Activated gamma-delta T cell treated with anti-CD3 and anti-CD28 coated beads, Interleukin-2, amount 50 U/mL, for 16 hours (primary cell): ENCODE data around the gene NEK9.
A peak's percentile ranks its signal among the peaks of the same experiment; 100 is the strongest.
"Not testable (repeated sequence)": the region's sequence is repeated elsewhere in the genome, so short reads cannot be mapped to it uniquely, and the experiment has no call there.

Experiments
- DNase-seq: peaks from one replicate; pipeline ENCODE4 v3.0.0-alpha.2; 2020; ENCODE audit warnings: low read depth

The NEK9 gene

DNA sequence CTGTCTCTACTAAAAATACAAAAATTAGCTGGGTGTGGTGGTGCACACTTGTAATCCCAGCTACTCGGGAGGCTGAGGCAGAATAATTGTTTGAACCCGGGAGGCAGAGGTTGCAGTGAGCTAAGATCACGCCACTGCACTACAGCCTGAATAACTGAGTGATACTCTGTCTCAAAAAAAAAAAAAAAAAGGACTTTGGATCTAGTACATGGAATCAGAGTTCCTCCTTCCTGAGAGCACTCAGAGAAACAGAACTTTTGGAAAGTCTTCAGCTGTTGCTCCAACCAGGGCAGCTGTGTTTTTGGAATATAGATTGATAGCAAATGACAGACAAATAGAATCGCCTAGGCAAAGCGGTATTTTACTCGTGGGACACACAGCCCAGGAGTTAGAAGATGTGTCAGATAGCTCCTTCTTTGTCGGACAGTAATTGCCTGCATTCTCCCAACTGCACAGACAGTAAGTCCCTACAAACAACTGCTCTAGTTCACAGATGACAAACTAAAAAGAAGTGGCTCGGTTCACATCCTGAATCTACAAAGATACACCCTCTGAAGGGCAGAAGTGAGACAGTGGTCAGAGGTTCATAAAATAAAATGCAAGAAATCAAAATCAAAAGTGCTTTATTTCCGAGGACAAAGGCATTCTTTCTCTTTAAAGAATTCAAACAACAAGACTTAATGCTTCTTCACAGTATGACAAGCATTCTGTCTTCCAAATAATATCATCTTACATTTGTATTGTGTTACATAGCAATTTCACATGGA, 17.1 kb upstream of the NEK9 start:
- DNase-seq = no peak

DNA sequence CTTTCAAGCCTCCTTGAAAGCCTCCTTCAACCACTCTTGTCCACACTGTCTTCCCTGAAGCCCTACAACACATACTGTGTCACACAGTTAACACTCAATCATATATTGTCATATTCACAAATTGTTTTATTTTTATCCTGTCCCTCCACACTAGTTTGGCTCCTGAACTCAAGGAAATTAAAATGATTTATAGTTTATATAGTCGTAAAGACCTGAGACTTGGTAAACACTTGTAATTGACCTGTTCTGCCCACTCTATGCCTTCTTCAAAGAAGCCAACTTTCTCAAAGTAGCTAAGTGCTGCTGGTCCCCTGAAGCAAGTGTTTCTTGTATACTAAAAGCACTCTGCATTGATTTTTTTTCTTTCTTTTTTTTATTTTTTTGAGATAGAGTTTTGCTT, 15.6 kb upstream of the NEK9 start:
- DNase-seq = no peak

DNA sequence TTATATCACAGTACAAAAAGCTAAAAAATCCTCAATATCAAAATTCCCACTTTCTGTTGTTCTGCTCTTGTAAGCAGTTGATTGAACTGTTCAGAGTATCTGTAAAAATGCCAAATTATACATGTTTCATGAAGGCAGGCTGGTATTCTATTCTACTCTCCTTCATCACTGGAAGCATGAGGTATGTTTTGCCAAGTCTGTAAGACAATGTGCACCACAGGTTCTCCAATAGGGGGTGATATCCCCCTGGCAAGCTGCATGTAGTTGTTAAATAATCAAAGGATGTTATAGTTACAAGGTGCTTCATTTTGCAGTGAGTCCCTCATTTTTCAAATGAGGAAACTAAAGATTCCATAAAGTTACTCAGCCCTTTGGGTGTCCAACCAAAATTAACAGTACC, 15.1 kb upstream of the NEK9 start:
- no peak for DNase-seq

DNA sequence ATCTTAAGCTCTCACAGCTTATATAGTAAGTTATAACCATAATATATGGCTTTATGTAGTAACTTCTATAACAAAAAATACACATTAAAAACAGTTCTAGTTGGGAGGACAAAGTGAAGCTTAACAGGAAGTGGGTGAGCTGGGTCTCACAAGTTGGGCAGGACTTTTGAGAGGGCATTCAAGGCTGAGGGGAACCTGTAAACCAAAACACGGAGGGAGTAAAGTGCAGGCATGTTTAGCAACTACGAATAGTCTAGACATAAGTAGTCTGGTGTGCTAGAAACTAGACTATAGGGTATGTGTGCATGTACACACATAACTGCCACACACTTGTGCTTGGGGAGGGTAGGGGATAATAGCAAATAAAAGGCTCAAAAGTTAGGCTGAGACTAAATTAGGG, 14.2 kb upstream of the NEK9 start:
- no peak for DNase-seq

DNA sequence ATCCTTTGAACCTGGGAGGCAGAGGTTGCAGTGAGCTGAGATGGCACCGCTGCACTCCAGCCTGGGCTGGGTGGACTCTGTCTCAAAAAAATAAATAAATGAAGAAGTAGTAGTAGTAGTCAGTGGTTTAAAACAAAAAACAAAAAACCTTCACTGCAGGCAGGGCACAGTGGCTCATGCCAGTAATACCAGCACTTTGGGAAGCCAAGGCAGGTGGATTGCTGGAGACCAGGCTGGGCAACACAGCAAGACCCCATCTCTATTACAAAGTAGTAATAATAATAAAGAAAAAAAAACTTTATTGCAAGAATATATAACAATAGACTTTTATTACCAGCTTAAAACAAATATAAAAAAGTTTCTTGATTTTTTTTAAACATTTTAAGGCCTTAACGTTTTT, 13.8 kb upstream of the NEK9 start:
- no peak for DNase-seq

DNA sequence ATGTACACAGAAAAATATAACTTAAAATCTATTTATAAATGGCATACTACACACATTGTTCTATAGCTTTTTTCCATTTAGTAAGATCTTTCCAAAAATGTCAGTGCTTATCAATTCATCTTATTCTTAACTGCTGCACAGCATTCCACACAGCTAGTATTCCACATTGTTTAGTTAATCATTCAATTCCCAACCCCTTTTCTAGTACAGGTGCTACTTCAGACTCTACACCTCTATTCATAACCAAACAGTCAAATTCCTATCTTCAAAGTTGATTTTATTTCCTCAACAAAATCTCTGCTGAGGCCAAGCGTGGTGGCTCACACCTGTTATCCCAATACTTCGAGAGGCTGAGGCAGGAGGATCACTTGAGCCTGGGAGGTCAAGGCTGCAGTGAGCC, 12.3 kb upstream of the NEK9 start:
- no peak for DNase-seq

DNA sequence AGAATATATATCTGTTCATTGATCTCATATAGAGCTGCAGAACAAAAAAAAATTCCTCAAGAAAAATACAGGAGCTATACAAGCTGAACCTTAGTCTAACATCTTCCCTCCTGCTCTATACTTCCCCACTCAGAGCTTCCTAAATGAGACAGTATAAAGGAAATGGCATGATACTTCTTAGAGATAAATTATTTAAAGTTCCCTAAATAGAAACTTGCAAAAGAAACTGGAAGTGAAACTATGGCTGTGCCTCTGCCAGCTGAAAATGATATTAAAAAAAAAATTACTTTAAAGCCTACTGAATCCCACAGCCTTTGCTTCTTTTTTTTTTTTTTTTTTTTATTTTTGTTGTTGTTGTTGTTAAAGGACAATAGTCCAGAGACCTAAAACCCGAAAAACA, 11.6 kb upstream of the NEK9 start:
- no peak for DNase-seq

DNA sequence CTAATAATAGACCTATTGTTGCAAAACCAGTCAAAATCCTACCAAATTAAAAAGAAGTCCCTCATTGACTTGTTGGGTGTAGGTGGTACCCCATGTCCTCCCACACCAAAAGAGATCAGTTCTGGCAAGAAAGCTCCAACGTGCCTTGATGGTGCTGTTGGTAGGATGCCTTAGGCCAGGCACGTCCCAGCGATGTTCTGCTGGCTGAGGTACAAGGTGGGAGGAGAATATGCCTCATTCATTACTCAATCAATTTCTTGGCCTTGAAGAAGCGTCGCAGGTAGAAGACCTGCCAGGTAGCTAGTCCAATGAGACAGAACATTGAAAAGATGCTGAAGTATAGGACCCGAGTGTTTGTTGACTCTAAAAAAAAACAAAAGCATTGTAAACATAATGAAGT, 7.8 kb upstream of the NEK9 start:
- DNase-seq = no peak

DNA sequence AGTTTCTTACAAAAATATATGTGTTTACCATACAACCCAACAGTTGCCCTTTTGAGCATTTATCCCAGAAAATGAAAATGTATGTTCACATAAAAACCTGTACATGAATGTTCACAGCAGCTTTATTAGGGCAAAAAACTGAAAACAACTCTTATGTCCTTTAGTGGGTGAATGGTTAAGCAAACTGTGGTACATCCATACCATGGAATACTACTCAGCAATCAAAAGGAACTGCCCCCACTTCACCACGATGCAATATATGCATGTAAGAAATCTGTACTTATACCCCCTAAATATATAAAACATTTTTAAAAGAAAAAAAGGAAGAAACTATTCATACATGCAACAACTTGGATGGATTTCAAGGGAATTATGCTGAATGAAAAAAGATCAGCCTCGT, 6.7 kb upstream of the NEK9 start:
- DNase-seq = no peak

DNA sequence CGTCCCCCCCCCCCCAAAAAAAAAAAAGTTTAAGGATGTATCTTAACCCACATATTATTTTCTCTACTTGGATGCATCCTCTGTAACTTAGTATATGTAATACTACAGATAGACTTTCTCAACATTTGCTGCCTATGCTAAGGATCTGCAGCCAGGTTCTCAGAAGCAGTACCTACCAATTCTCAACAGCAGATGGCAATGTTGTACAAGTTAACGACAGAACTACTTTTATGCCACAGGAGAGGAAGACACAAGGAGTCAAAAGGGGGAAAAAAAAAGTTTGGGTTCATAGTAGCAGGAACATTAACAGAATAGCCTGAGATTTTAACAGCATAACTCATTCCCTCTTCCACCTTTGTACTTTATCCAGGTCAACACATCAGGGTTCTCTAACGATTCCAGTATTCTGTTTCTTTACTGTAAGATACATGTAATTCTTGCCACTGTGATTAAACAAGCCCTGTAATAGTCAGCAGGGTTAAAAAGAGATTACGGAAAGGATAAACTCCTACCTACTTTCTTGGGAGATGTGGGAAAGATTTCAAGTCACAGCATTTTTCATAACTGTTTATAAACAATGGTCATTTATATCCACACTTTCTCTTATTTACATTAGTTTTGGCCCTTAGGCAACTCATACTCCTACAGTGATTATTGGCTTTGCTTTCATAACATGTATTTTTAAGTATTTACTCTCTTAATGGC, 5.7 kb upstream of the NEK9 start:
- peak; percentile 41 for DNase-seq

DNA sequence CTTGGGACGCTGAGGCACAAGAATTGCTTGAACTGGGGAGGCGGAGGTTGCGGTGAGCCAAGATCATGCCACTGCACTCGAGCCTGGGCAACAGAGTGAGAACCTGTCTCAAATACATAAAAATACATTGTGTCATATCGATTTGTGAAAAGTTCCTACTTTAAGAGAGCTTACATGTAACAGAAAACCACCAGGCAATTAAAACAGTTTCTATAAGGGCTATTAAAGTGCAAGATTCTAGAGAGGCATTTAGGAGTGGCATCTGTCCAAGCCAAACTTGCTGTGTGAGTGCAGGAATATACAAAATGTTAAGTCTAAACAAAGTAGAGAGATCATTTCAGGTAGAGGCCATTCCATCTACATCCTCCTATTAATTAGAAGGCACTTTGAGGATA, 1.7 kb upstream of the NEK9 start:
- no peak for DNase-seq

DNA sequence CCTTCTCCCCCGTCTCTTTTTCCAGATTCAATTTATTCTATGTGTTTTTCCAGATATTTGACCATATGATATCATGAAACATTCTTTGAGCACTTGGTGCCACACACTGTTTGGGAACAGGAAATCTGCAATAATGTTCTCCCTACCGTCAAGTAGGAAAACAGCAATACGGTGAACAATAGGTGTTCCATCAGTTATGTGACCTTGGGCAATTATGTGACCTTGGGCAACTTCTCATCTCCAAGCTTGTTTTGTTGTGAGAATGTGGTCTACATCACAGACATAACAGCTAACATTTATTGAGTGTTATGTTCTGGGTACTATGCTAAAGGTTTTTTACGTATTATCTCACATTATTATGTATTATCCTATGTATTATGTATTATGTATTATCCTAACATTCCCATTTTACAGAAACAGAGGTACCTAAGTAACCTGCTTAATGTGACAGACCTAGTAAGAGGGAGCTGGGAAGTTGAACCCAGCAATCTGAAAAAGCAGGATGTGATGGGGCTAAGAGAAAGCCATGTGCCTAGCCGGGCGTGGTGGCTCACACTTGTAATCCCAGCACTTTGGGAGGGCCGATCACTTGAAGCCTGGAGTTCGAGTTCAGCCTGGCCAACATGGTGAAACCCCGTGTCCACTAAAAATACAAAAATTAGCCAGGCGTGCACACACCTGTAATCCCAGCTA, 1.2 kb upstream of the NEK9 start:
- no peak for DNase-seq

DNA sequence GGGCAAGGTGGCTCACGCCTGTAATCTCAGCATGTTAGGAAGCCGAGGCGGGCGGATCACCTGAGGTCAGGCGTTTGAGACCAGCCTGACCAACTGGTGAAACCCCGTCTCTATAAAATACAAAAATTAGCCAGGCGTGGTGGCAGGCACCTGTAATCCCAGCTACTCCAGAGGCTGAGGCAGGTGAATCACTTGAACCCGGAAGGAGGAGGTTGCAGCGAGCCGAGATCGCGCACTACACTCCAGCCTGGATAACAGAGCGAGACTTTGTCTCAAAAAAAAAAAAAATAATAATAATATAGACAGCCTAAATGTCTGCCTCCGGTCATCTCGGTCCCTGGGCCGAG, 599 bp upstream of the NEK9 start:
- not testable (repeated sequence) for DNase-seq

DNA sequence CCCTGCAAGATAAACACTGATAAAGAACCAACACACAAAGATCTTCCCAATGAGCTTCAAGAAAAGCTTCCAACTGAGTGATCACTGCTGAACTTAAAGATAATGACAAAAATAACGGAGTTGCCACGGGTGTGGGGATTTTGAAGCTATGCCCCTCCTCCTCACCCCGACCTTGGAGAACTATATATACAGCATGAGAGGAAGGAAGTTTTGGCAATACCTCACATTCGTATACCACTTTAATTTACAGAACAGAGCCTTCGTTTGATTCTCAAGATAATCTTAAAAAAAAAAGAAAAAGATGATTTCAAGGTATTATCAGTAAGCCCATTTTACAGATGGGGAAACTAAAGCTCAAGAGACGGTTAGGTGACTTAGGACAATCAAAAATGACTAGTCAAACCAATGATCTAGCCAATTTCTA, 715 bp downstream of the NEK9 start:
- DNase-seq = no peak

DNA sequence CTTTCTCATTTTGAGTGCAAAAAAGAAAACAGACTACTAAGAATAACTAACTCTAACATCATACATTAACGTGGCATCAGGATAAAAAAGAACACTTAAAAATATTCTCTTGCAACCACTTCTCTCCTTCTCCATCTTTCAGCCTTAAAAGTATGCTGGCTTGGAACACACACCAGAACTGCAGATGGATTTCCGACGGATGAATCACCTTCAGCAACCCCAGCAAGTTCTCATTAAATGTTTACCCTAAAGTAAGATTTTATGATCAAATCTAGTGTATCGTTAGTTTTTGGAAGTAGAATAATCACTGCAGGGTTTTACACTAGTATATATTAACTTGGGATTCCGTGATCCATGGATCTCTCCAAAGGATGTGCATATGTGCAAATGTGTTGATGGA, 1.2 kb downstream of the NEK9 start:
- DNase-seq = no peak

DNA sequence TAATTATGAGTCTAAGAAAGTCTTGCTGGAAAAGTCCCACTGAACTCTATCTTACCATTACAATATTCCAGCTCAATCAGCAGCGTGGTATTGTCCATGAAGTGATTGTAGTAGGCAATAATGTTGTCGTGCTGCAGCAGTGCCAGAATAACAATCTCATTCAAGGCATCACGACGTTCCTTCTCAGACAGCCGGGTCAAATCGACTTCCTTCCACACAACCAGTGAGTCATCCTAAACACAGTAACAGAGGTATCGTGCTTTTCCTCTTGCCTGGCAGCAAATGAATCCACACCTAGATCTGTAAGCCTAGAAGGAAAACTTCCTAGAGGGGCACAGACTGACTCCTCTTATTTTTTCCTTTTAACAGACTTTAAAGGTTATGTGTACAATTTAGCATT, 2.9 kb downstream of the NEK9 start:
- DNase-seq = no peak

DNA sequence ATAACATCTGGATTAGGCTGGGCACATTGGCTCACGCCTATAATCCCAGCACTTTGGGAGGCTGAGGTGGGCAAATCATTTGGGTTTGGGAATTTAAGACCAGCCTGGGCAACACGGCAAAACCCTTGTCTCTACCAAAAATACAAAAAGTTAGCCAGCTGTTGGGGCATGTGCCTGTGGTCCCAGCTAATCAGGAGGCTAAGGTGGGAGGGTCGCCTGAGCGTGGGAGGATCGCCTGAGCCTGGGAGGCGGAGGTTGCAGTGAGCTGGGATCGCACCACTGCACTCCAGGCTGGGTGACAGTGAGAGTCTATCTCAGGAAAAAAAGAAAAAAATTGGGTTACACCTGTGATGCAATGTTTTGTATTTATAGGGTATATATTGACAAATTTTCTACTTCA, 5.3 kb downstream of the NEK9 start:
- DNase-seq = no peak

DNA sequence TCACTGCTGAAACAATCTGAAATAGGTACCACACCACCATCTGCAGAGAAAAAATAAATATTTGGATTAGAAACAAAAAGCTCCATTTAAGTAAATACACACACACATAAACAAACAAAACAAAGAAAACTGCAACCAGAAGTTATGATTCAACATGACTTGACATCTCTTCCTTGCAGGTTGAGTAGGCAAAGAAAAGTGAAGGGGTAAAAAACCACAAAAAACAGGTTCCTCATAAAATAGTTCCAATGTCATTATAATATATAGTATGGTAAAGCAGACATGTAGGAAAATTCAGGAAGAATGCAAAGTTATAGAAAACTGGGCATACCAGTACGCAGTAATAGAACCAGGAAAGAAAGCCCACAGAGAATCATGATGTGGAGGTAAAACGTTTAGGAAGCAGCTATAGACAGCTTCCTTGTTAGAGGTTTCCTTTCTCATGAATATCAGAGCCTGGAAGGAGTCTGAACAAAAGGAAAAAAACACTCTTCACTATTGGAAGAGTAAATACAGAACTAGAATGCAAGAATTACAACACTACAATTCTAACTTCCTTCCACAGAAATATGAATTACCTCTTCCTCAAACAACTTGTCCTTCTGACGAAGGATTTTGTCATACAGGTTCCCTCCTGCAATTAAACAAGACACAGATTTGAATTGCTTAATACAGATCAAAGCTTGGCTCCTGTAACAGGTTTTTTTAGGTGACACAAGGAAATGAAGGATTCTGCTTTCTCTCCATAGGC, 6.1 kb downstream of the NEK9 start:
- no peak for DNase-seq

DNA sequence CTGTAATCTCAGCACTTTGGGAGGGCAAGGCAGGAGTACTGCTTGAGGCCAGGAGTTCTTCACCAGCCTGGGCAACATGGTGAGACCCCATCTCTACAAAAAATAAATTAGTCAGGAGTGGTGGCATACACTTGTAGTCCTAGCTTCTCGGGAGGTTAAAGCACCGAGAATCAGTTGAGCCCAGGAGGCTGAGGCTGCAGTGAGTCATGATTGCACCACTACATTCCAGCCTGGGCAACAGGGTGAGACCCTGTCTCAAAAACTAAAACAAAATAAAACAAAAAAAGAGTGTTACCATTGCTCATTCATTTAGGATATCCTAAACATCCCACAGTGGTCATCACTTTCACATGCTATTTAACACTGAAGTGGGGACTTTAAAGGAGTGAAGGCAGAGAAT, 7.8 kb downstream of the NEK9 start:
- DNase-seq = no peak

DNA sequence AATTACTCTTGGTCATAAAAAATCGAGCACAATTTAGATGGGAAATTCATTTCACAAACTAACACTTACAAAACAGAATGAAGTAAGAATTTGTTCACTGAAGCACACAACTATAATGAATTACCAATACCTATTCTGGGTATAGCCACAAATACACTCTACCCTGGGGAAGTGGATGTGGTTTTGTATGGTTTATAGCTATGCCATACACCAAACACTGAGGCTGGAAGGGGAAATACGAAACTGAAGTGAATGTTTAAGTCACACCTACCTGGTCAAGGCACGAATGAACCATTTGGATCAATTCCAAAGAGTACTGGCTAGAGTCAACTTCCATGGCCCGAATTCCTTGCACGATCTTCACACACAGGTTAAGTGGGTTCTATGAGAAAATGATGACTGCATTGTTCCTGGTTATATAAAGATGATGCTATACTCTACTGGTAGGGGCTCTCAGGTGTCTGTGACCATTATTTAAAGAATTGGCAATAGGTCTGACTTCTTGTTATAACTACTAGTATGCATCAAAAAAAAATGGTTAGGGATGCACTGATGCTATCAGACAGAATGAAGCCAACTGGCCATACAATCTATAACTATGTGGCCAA, 12.8 kb downstream of the NEK9 start:
- no peak for DNase-seq

DNA sequence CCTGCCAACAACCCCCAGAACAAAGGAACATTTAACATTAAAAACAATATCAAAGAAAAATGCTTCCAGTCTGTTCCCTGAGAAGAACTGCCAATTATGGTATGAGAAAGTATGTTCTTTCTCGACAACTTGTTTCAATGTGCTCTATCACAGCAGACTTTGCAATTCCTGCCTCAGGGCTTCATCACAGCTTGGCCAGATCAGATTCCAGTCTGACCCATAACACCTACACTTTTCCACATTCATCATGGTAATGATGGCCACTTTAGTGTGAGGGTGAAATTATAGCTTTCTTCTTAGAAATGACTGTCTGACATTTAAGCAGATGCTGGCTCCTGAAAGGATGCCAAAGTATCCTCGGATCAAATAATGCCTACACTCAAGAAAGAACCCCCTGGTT, 17.0 kb downstream of the NEK9 start:
- no peak for DNase-seq

DNA sequence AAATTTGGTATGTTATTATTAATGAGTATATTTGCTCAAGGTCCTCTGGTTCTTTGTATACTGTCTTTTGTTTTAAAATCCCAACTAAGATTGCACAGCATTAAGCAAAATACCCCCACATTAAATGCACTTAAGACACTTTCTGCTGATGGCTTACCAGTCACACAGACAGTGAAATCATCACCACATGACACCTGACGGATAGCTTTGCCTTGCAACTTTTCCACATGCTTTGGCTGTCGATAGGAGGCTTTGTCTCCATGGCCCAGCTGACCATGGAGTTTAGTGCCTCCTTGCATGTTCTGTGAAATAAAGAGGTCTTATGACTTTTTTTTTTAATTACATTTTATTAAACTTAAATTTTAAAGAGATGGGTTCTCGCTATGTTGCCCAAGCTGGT, 19.7 kb downstream of the NEK9 start:
- no peak for DNase-seq
